Esophagus muscularis mucosa (tissue), 4 donors: Measurements from ENCODE around the gene CCR6. TPM values are rescaled to one million over a fixed set of nuclear protein-coding genes. Genes with fewer than 3 reads are reported as not detected.

Experiments used
- DNase-seq: peaks from one replicate; pipeline ENCODE4 v3.0.0-alpha.2; 2017; ENCODE audit errors: extremely low spot score
- H3K27ac ChIP-seq, 4 donors: fragments of 200-600 bp; sonication (generic); replicated peaks in 1 of 4; 1 replicate in 3 of 4; 2 replicates in 1 of 4; pipeline ENCODE4 v1.5.1; 2016 to 2019; ENCODE audit warnings: mild to moderate bottlenecking in 1 of 4
- H3K27me3 ChIP-seq, 4 donors: fragments of 200-600 bp; sonication (generic); one replicate each; pipeline versions ENCODE4 v1.5.1 to v1.6.0; 2016 to 2019
- H3K36me3 ChIP-seq, 4 donors: fragments of 200-600 bp; sonication (generic); one replicate each; pipeline ENCODE4 v1.5.1; 2016 to 2019
- H3K4me1 ChIP-seq, 4 donors: fragments of 200-600 bp; sonication (generic); one replicate each; pipeline ENCODE4 v1.5.1; 2016 to 2019
- H3K4me3 ChIP-seq, 4 donors: fragments of 200-600 bp; sonication (generic); 1 replicate in 2 of 4; 2 replicates in 2 of 4; pipeline ENCODE4 v1.5.1; 2016 to 2019; ENCODE audit warnings: mild to moderate bottlenecking in 4 of 4, moderate library complexity in 1 of 4
- H3K9me3 ChIP-seq, 4 donors: fragments of 200-600 bp; sonication (generic); 1 replicate in 3 of 4; 2 replicates in 1 of 4; pipeline ENCODE4 v1.5.1; 2016 to 2019
- CTCF ChIP-seq, 3 experiments: fragments of 200-600 bp in 2 of 3; fragments of 450-650 bp in 1 of 3; sonication (generic) in 2 of 3; IDR thresholded peaks; one replicate each; pipeline ENCODE4 v1.5.1; 2017 to 2019; ENCODE audit warnings: antibody characterized with exemption in 3 of 3, mild to moderate bottlenecking in 2 of 3, moderate library complexity in 1 of 3
- EP300 ChIP-seq: sonication (generic); formaldehyde crosslinking; IDR thresholded peaks from one replicate; pipeline ENCODE4 v1.6.1; 2017; ENCODE audit warnings: antibody characterized with exemption
- POLR2A ChIP-seq: fragments of 450-650 bp; IDR thresholded peaks from one replicate; pipeline ENCODE4 v1.6.1; 2017; ENCODE audit warnings: antibody characterized with exemption, moderate library complexity, mild to moderate bottlenecking, low read depth
- POLR2AphosphoS5 ChIP-seq, 2 donors: sonication (generic); formaldehyde crosslinking; IDR thresholded peaks; one replicate each; pipeline ENCODE4 v1.6.1; 2017; ENCODE audit warnings: antibody characterized with exemption in 2 of 2
- WGBS: methylation state at CpG from one replicate; pipeline ENCODE4 v1.1.5; 2018; 5-methylcytosine and 5-hydroxymethylcytosine counted together
- intact Hi-C: fragments of 100-400 bp; cut with DNase I; formaldehyde crosslinking; loops from one replicate; pipeline ENCODE4 v1.15.1; 2023
- total RNA-seq, 4 donors: library from RNA; depleted of rRNA; stranded (reverse); fragments of >200 nt; gene quantifications; one replicate each; pipeline versions ENCODE4 v1.1.0 to v1.2.1, GENCODE V29; 2016

Gene CCR6
- total RNA-seq, 4 donors from 2014 or later = not detected

GRCh38 chr6:167130008-167130677, 7.2 kb downstream of the CCR6 start:
- H3K27ac ChIP-seq = peak overlapping the region in 1 of 4 donors; percentile 44
- no peak for TF ChIP-seq POLR2AphosphoS5 (IDR thresholded peaks at IDR 0.05)
- no peak for TF ChIP-seq POLR2A
- TF ChIP-seq EP300 = no peak
- H3K4me1 ChIP-seq = no peaks in the 10 kb centered on the region
- H3K27me3 ChIP-seq = no peaks in the 10 kb centered on the region
- no peak for DNase-seq
- H3K9me3 ChIP-seq = no peaks in the 10 kb centered on the region
- intact Hi-C loops = no loop called here
- H3K4me3 ChIP-seq = no peak overlapping the region
- no peaks in the 10 kb centered on the region for H3K36me3 ChIP-seq
- WGBS = 67% methylated on average over 6 of the region's 6 CpGs

DNA sequence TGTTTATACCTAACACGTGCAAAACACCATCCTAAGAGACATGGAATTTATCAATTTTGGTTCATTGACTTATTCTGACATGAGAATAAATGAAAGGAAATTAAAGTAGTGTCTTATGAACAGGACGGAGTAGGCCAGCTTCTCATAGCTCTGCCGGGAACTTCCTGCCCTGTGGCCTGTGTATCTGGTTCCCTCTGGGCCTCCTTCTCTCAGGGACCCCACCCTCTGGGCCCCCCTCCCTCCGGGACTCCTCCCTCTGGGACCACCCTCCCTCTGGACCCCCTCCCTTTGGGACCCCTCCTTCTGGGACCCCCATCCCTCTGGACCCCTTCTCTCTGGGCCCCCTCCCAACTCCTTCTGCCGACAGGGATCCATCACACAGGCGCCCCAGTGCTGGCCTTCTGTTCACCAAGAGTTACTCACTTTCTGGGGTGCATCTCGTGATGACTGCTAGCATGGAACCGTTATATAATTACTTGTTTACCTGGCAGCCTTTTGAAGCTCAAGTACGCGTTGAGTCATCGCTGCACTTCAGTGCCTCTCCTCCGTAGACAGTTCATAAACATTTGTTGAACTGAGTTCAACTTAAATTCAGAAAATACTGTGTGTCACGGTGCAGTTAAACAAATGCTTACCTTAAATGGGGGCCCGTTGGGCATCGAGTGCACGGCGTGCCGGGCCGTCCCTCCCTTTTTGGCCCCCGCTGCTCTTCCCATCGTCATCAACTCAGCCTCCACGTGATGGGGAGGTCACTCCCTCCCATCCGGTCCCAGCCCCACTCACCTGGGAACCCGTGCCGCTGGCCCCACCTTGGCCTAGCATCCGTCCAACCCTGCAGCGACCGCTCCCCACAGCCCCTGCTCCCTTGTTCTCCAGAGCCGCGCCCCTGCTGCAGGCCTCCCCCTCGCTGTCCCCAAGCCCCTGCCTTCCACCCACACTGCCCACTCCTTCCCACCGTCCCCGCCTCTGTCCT, 8.1 kb downstream of the CCR6 start:
- 73% methylated on average over 33 of the region's 33 CpGs for WGBS
- H3K36me3 ChIP-seq = no peaks in the 10 kb centered on the region
- no peak overlapping the region for H3K4me3 ChIP-seq
- no peaks in the 10 kb centered on the region for H3K27me3 ChIP-seq
- peak overlapping the region in 1 of 4 donors; percentile 44 for H3K27ac ChIP-seq
- no peak for DNase-seq
- intact Hi-C loops = no loop called here
- H3K9me3 ChIP-seq = no peaks in the 10 kb centered on the region
- TF ChIP-seq POLR2A = no peak
- peak in 1 of 2 donors; percentile 10 for TF ChIP-seq POLR2AphosphoS5 (IDR thresholded peaks at IDR 0.05)
- no peaks in the 10 kb centered on the region for H3K4me1 ChIP-seq

DNA sequence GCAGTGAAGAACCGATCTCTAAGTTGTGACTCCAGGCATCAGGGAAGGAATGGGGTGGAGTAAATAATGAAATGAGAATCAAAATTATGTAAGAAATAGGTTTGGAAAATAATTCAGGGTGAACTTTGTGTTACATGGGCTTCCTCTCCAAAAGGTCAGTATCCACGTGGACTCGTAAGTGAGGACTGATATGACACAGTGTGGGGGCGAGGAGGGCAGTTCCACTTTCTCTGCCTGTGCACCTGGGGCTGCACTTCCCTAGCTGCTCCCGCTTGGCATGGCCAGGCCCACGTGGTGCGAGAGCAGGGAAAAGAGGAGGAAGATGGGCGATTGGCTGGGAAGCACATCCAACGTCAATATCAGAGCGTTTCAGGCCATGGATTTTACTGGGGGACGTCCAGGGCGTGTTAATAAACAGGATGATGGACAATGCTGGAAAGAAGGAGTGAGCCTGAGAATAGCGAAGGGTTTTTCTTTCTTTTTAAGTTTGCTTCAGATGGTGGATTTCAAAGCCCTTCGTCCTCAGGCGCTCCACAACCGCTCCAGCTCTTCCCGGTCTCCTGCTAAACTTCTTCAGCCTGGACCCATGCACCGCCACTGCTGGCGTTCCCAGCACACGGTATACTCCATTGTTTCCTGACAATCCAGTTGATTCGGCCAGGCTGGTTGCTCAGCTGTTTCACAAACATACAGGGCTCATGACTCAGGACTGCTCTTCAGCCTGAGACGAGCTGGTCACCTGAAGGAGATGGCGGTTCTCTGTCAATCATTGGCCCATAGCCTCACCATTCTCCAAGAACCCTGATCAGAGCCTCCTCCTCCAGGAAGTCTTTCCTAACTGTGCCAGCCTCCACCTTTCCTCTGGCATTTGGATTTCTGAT, 11.8 kb downstream of the CCR6 start:
- Histone ChIP-seq H3K27ac (no peak overlapping the region), H3K4me3 (no peak overlapping the region), H3K9me3 (no peaks in the 10 kb centered on the region), H3K36me3 (no peaks in the 10 kb centered on the region), H3K4me1 (no peaks in the 10 kb centered on the region), H3K27me3 (no peaks in the 10 kb centered on the region)
- TF ChIP-seq EP300 (no peak), POLR2A (no peak), CTCF (IDR thresholded peaks at IDR 0.05) (no peak), POLR2AphosphoS5 (IDR thresholded peaks at IDR 0.05) (no peak)
- intact Hi-C loops = no loop called here
- WGBS = 90% methylated on average over 23 of the region's 23 CpGs
- no peak for DNase-seq

DNA sequence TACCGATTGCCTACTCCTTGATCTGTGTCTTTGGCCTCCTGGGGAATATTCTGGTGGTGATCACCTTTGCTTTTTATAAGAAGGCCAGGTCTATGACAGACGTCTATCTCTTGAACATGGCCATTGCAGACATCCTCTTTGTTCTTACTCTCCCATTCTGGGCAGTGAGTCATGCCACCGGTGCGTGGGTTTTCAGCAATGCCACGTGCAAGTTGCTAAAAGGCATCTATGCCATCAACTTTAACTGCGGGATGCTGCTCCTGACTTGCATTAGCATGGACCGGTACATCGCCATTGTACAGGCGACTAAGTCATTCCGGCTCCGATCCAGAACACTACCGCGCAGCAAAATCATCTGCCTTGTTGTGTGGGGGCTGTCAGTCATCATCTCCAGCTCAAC, 13.5 kb downstream of the CCR6 start:
- TF ChIP-seq CTCF (IDR thresholded peaks at IDR 0.05) (no peak), POLR2AphosphoS5 (IDR thresholded peaks at IDR 0.05) (no peak), EP300 (no peak), POLR2A (no peak)
- H3K27me3 ChIP-seq = no peaks in the 10 kb centered on the region
- no peak for DNase-seq
- no peak overlapping the region for H3K4me3 ChIP-seq
- 89% methylated on average over 13 of the region's 13 CpGs for WGBS
- intact Hi-C loops = no loop called here
- no peaks in the 10 kb centered on the region for H3K4me1 ChIP-seq
- no peaks in the 10 kb centered on the region for H3K36me3 ChIP-seq
- H3K9me3 ChIP-seq = no peaks in the 10 kb centered on the region
- H3K27ac ChIP-seq = no peak overlapping the region

DNA sequence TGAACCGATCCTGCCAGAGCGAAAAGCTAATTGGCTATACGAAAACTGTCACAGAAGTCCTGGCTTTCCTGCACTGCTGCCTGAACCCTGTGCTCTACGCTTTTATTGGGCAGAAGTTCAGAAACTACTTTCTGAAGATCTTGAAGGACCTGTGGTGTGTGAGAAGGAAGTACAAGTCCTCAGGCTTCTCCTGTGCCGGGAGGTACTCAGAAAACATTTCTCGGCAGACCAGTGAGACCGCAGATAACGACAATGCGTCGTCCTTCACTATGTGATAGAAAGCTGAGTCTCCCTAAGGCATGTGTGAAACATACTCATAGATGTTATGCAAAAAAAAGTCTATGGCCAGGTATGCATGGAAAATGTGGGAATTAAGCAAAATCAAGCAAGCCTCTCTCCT, 14.2 kb downstream of the CCR6 start:
- DNase-seq = no peak
- Histone ChIP-seq H3K9me3 (no peaks in the 10 kb centered on the region), H3K27me3 (no peaks in the 10 kb centered on the region), H3K4me3 (no peak overlapping the region), H3K36me3 (no peaks in the 10 kb centered on the region), H3K27ac (no peak overlapping the region), H3K4me1 (peaks cover 0 to 3% (median under 1%) of the 10 kb centered on the region in 4 donors)
- no peak for TF ChIP-seq CTCF (IDR thresholded peaks at IDR 0.05)
- TF ChIP-seq POLR2A = no peak
- no peak for TF ChIP-seq EP300
- TF ChIP-seq POLR2AphosphoS5 (IDR thresholded peaks at IDR 0.05) = no peak
- 82% methylated on average over 10 of the region's 10 CpGs for WGBS
- intact Hi-C loops = no loop called here
